SK-N-MC (cell line): ENCODE results near the gene HELZ2.

ENCODE experiments used
- EZH2 ChIP-seq: fragments of 200-600 bp; sonication (generic); IDR thresholded peaks from one replicate; pipeline ENCODE4 v1.6.1; 2017; ENCODE audit warnings: antibody characterized with exemption
- FOXP2 ChIP-seq: optimal IDR thresholded peaks from 2 replicates; pipeline ENCODE3; 2011; ENCODE audit warnings: mild to moderate bottlenecking, moderate library complexity; ENCODE audit not compliant: insufficient read depth; ENCODE audit errors: extremely low read length, control extremely low read depth
- POLR2AphosphoS5 ChIP-seq: IDR thresholded peaks from 2 replicates; pipeline ENCODE4 v1.6.1; 2012; ENCODE audit warnings: mild to moderate bottlenecking, low read depth, low read length, borderline replicate concordance

- TF ChIP-seq EZH2, result no peak
- TF ChIP-seq POLR2AphosphoS5, result no peak
- no peak for TF ChIP-seq FOXP2
Observed at GRCh38 chr20:63553933-63554290, 20.1 kb downstream of the HELZ2 start, which contains the start of gene FNDC11.
